GM21423 (cell line): ENCODE results near the gene PSME1.
A peak's percentile ranks its signal among the peaks of the same experiment; 100 is the strongest.

Source experiments
- ATAC-seq: cut with Tn5 transposase; IDR thresholded peaks from one replicate; pipeline ENCODE4 v1.9.1; 2021; ENCODE audit warnings: mild to moderate bottlenecking, moderate library complexity; ENCODE audit not compliant: unreplicated experiment

PSME1 gene

DNA sequence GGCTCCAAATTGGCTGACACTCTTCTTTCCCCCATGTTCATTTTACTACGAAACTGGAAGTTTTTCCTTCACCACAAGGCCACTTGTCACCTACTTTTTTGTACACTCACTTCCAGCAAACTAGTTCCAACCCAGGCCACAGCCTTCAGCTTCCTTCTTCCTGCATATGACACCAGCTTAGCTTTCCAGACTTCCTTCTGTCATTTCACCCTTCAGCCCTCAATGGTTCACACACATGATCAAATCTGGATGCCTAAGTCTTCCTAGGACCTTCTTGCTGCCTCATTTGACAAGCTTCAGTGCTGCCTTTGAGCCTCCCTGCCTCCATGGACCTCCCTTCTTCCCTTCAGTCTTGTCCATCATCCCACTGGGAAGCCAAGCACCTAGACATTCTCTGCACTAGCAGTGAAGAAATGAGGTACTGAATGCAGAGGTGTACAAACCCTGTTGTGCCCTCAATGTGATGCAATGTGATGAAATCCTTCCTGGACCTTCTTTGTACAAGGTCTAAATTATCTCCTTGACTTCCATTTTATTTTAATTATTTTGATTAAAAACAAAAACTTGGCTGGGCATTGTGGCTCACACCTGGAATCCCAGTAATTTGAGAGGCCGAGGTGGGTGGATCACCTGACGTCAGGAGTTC lies 31.6 kb downstream of the PSME1 start:
- ATAC-seq: no peak

DNA sequence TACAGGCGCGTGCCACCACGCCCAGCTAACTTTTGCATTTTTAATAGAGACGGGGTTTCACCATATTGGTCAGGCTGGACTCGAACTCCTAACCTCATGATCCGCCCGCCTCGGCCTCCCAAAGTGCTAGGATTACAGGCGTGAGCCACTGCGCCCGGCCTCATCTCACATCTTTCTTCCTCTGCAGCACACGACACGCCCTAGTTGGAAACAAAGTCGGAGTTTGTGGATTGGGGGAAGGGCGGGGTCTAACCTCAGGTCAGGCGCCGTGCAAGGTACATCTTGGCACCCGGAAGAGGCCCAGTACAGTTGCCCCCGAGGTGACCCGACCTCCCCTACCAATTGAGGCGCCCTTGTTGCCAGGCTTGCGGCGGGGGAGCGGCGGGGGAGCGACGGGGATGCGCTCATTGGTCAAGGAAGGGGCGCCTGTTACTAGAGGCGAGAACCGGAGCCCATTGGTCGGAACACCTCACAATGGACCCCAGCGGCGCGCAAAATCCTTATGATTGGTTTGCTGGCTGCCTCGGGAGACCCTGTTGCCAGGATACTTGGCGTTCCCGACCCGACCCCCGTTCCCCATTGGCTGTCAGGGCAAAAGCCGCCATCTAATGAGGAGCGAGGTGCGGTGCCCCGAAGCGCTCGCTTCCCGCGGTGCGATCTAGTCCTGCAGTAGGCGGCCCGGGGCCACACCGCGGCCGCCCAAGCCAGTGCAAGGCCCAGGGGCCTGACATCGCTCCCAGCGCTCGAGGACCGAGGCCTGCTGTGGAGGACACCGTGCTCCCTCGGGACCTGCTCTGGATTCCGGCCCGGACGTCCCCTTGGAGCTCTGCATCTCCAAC lies 35.6 kb downstream of the PSME1 start, which contains the start of gene REC8:
Gene REC8, plus strand, starts transcription at position 659 of the 839 bp plus-strand sequence. CDS start 473 bp downstream, outside the sequence.
- ATAC-seq: peak; percentile 83

DNA sequence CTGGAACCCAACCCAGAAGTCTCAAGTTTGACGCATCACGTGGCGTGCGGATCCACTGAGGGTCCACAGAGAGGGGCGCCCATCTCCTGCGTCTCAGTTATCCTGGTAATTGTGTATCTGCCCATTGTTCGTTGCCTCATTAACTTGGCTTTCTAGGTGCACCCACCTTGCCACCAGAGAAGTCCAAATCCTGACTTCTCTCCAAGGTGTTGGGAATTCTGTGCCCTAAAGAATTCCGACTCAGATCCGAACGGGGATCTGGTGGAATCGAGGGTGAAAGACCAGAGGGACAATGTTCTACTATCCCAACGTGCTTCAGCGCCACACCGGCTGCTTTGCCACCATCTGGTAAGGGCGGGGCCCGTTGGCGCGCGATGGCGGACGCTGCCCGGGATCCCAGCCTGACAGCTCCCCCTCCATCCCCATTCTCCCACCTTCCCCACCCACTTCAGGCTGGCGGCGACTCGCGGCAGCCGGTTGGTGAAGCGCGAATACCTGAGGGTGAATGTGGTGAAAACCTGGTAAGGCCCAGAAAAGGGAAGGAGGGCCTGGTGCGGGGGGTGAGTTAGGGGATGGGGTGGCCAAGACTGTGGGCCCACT lies 36.4 kb downstream of the PSME1 start:
- no peak for ATAC-seq

DNA sequence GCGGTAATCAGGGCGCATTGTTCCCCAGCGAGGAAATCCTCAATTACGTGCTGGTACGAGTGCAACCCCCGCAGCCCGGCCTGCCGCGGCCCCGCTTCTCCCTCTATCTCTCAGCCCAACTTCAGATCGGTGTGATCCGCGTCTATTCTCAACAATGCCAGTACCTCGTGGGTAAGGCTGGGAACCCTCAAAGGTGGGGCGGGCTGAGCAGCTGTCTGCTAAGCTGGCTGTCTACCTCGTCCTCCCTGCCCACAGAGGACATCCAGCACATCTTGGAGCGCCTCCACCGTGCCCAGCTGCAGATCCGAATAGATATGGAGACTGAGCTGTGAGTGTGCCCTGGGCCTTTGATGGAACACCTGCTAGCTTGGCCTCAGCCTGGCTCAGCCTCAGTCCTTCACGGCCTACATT lies 36.9 kb downstream of the PSME1 start:
- ATAC-seq: no peak

DNA sequence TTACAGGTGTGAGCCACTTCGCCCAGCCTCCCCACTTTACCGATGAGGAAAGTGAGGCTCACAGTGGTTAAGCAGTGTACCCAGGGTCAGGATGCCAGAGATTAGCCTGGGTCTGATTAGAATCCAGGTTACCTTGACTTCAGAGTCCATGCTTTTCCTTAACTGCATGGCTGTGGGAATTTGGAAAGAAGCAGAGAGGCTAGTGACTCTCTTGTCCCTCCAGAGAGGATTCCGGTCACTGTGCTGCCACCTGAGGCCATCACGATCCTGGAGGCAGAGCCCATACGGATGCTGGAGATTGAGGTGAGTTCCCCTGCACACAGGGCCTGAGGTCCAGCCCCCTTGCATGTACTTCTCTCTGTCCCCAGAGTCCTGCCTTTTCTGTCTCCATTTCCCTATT lies 40.6 kb downstream of the PSME1 start:
- no peak for ATAC-seq

DNA sequence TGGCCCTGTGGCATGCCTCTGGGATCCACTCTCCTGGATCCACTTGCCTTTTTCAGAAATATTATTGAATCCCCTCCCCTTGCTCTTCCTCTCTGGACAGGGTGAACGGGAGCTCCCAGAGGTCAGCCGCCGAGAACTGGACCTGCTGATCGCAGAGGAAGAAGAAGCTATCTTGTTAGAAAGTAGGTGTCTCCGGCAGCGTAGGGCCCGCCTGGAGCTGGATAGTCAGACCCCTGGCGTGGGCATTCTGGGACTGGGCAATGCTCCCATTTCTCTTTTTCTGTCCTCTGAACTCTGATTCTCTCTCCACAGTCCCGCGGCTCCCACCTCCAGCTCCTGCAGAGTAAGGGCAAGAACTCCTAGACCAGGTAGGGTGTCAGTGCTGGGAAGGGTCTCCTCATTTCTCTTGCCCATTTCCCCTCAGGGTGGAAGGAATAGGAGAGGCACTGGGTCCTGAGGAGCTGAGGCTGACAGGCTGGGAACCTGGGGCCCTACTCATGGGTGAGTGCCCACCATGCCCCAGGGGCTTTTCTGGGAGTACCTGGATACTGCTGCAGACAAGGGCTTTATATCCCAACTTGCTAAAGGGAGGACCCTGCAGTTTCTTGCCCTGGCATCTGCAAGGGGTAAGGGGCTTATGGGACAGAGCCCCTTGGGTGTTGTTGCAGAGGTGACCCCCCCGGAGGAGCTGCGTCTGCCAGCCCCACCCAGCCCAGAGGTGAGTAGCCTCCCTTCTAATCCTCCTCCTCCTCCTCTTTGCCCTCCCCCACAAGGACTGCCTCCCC lies 41.2 kb downstream of the PSME1 start:
- no peak for ATAC-seq

DNA sequence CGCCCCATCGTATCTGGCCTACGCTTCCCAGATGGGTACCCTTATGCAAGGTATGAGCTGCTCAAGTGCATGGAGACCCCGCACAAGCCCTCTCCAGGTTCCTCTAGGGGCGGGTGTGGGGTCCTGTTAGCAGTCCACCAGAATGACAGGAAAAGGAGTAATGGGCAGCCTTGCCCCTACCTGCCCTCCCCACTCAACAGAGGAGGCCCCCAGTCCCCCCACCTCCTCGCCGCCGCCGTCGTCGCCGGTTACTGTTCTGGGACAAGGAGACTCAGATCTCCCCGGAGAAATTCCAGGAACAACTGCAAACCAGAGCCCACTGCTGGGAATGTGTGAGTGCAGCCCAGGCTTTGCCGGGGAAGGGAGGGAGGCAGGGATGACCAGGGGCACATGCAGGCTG lies 41.9 kb downstream of the PSME1 start:
- ATAC-seq: no peak

DNA sequence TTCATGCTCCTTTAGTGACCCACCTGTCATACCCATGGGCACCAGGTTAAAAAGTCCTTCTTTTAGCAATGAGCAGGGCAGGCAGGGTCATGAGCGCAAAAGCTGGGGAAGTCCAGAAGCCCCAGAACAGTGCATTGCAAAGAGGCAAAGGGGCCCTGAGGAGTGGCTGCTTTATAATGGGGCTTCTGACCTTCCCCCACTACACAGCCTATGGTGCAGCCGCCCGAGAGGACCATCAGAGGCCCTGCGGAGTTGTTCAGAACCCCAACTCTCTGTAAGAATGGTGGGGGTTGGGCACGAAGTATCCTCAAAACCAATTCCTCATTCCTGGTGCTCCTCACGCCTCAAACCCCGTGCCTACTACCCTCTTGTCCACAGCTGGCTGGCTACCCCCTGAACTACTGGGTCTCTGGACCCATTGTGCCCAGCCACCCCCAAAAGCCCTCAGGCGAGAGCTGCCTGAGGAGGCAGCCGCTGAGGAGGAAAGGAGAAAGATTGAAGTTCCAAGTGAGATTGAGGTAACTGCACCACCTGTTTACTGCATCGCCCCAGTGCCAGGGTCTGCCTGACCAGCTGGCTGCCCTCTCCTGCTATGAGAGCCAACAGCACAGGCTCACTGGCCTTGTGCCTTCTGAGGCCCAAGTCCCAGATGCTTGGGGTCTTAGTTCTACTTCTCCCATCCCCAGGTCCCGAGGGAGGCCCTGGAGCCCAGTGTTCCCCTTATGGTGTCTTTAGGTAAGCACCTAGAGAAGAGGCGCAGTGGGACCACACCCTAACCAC lies 42.6 kb downstream of the PSME1 start:
- ATAC-seq: no peak

DNA sequence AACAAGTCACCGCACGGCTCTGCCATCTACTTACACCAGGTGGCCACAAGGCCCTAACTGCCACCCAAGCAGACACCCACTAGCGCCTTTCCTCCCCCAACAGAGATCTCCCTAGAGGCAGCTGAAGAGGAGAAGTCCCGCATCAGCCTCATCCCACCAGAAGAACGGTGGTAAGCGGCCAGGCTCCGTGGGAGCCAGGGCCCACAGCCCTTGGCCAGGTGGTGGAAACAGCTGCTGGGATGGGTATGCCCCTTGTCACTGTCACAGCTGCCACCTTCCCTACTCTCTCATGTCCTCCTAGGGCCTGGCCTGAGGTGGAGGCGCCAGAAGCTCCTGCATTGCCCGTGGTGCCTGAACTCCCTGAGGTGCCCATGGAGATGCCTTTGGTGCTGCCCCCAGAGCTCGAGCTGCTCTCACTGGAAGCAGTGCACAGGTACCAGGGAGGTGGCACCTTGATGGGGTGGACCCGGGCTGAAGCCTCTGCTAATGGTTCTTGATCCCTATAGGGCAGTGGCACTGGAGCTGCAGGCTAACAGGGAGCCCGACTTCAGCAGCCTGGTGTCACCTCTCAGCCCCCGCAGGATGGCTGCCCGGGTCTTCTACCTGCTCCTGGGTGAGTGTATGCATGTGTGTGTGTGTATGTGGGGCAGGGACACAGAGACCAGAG lies 43.4 kb downstream of the PSME1 start:
- ATAC-seq: no peak

DNA sequence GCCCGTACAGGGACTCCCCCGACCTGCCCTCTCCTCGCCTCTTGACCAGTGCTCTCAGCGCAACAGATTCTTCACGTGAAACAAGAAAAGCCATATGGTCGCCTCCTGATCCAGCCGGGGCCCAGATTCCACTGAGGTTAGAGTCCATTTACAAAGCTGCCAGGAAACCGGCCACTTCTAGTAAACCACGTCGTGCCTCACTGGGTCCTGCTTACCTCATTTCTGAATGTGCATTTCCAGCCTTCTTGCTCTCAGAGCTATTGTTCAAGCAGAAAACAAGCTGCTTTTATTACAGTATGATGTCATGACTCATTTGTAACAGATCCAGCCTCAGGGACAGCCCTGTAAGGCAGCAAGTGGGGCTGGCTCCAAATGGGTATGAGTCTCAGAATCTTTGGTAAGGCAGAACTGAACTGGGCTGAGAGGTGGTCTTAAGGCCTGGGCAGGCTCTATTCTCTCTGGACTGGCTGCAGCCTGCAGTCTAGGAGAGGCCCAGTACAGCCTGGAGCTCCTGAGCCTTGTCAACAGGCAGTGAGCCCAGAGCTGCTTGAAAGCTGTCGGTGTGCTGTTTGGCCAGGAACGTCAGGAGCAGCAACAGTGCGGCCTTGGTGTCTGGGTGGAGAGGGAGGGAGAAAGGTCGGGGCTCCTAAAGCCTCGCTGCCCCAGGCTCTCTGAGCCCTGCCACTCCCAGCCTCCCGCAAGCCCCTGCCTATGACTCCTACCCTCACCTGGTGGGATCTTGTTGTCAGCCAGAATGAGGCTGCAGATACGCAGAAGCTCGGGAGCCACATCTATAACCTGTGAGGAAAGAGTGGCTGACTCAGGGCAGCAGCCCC lies 44.2 kb downstream of the PSME1 start:
- no peak for ATAC-seq

DNA sequence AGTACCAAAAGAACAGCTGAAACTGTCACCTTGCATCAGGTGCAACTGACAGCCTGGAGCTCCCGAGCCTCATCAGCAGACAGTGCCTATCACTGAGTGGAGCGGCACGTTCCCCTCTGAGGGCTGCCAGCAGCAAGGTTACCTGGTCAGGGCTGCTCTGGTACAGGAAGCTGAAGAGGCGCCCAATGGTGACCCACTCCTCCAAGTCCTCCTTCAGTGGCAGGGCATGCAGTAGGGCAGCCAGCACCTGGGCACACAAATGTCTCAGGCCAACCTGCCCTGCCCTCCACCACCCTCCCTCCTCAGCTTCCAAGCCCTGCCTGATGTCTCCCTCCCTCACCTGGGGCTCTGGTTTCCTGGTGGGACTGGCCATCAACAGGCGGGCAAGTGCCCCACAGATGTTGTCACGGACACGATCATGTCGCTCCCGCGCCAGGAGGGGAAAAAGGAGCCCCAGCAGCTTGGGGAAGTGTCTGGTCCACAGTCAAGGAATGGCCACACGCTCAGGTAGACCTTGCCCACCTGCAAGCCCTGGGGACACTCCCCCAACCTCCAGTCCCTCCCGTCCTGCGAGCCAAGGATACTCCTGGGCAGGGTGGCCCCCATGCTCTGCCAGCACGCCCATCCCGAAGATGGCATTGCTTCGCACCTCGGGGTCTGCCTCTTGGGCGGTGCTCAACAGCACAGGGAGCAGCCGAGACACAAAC lies 45.5 kb downstream of the PSME1 start:
- no peak for ATAC-seq

DNA sequence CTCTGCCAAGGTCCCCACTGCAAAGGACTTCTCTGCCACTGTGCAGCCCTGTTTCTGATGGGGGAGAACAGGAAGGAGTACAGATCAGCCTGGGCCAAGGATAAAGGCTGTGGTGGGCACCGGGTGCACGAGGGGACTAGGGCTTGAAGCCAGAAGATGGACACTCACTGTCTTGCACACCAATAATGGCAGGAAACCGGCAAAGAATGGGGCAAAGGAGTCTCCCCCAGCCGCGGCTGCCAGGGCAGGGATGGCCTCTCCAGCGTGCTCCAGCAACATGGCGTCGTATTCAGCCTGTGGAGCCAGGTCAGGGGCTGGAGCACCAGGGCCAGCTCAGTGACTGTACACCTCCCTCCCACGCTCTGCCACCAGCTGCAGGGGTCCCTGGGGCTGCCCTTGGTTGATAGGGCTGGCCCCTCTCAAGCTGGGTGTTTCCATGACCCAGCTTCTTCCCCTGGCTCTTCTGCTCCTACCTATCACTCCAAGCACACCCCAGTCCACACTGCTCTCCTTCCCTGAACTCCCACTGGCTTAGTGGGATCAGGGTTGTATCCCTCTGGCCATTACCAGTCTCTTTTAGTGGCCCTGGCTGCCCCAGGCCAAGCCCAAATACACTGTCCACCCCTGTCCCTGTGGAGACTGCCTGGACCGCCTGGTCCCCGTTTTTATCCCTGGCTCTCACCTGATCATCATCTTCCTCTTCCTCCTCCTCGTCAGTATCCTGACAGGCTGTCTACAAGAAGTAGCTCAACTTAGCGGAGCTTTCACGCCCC lies 46.3 kb downstream of the PSME1 start:
- ATAC-seq: no peak

DNA sequence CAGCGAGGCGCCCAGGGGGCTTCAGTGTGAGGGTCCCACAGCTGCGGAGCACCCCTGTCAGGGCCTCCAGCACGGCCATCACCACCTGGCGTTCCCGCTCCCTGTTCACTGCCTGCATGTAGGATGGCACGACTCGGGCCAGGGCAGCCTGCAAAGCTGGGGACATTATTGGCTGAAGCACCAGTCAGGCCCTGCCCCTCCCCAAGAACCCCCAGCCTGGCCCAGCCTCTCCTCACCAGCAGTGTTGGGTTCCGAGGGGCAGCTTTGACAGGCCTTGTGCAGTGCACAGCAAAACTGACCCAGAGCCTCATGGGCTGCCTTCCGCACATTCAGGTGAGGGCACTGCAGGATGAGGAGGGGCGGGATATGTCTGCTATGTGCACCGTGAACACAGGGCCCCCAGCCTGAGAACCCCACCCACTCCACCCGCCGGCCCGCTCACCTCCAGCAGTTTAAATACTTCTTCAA lies 47.1 kb downstream of the PSME1 start:
- no peak for ATAC-seq

DNA sequence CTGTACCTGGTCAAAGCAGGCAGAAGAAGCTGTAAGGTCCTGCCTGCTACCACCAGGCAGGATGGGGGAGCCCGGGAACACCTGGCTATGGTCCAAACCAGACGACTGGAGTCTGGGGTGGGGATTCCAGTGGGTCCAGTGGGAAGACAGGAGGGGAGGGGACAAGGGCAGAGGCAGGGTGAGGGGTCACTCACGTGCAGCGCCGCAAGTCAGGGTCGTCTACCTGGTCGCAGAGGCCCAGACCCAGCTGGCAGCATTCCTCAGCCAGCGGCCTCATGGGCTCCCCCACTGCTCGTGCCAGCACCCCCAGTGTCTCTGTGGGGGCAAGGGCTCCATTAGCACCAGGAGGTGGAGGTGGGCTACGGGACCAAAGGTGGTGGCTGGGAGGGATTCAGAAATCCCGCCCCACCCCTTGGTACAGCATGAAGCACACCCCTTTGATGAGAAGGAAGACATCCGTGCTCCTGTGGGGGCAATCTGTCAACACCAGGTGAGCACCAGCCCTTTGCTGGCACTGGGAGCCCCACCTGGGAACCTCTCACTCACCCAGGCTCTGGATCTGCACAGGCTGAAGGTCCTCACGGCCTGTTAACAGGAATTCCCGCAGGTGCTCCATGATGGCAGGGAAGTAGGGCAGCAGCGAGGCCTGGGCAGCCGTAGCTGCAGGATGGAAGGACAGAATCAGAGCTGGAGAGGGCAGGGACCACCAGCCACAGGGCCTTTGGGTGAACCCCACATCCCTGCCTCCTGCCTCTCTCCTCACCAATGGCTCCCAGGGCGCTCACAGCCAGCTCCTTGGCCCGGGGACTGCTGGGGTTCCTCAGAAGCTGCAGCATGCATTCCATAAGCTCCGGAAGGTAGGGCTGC lies 48.3 kb downstream of the PSME1 start:
- no peak for ATAC-seq

DNA sequence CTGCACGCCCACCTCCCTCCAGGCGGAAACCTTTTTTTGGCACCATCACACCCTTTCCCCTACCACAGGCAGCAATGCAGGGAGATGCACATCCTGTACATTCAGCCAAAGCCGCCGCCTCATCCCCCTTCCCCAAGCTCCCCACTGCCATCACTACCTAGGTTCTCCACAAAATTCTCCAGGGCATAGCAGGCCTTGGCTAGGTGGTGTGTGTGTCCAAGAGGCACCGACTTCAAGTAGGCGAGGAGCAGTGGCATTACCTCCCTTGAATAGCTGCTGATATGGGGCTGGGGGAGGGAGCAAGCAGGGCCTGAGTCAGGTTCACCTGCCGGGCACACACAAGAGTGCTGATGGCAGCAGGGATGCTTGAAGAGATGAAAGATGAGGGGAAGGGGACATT lies 49.0 kb downstream of the PSME1 start:
- ATAC-seq: no peak

DNA sequence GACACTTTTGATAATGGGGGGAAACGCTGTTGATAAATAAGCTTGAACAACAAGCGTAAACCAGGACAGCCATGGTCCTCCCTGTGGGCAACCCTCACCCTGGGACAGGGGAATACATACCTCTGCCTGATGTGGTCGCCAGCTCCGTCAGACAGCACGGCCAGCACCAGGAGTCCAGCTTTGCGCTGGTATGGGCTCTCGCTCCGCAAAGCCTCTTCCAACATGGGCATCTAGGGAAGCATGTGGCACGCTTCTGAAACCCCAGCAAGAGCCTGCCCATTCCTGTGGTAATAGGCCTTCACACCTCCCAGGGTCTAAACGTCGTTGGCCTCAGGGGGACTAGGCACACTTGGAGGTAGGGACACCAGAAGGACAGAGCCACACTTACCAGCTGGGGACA lies 49.7 kb downstream of the PSME1 start:
- ATAC-seq: no peak
